PFSK-1 (cell line): ENCODE results near the gene RPS6KA4.

Experiments used
- POLR2AphosphoS5 ChIP-seq: IDR thresholded peaks from 2 replicates; pipeline ENCODE4 v1.6.1; 2012; ENCODE audit warnings: low read depth, mild to moderate bottlenecking, control low read depth, low read length, moderate library complexity
- REST ChIP-seq, 2 experiments: IDR thresholded peaks; 2 replicates each; pipeline versions ENCODE4 v1.6.1 to v1.8.0; 2011 to 2012; ENCODE audit warnings: low read depth in 2 of 2, low read length in 2 of 2, control low read depth in 1 of 2, inconsistent platforms in 1 of 2, mild to moderate bottlenecking in 1 of 2, moderate library complexity in 1 of 2; ENCODE audit not compliant: insufficient read depth in 1 of 2

- TF ChIP-seq POLR2AphosphoS5 (no peak), REST (IDR thresholded peaks at IDR 0.05; ENCODE audit: insufficient read depth in 1 of 2, low read depth in 2 of 2, low read length in 2 of 2) (no peak)
These were observed 29.9 kb downstream of the RPS6KA4 start for GRCh38 chr11:64388894-64389293.
